NCI-H146 (cell line): ENCODE data around the gene SPTBN4.
A peak's percentile ranks its signal among the peaks of the same experiment; 100 is the strongest.
"Not testable (repeated sequence)": the region's sequence is repeated elsewhere in the genome, so short reads cannot be mapped to it uniquely, and the experiment has no call there.

ENCODE experiments used
- DNase-seq: peaks from one replicate; lab custom pipeline; 2025; lab: John Stamatoyannopoulos, UW

The SPTBN4 gene

GRCh38 chr19:40621283-40621682 is 154.5 kb downstream of the SPTBN4 start:
- DNase-seq = no peak

DNA sequence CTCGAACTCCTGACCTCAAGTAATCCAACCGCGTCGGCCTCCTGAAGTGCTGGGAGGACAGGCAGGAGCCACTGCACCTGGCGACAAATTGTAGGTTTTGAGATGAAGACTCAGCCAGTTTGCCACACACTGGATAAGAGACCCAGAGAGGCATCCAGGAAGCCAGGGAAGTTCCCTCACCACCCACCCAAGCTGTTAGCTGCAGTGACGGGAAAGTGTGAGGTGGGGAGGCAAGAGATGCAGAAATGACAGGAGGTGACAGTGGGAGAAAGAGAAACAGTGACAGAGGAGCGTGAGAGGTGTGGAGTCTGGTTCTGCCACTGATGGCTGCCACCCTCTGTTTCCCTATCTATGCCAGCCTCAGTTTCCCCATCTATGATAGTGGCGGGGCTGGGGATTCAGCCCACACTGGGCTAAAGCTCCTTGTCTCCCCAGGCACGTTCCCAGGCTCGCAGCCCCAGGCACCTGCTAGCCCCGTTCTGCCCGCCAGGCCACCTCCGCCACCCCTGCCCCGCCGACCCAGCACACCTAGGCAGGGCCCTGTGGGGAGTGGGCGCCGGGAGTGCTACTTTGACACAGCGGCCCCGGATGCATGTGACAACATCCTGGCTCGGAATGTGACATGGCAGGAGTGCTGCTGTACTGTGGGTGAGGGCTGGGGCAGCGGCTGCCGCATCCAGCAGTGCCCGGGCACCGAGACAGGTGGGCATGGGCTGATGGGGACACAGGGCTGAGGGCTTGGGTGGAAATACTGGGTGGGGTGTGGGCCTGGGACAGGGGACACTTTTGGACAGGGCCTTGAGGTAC is 155.4 kb downstream of the SPTBN4 start:
- no peak for DNase-seq

- DNase-seq = no peak
Observed at GRCh38 chr19:40622773-40623075, 155.9 kb downstream of the SPTBN4 start.

DNA sequence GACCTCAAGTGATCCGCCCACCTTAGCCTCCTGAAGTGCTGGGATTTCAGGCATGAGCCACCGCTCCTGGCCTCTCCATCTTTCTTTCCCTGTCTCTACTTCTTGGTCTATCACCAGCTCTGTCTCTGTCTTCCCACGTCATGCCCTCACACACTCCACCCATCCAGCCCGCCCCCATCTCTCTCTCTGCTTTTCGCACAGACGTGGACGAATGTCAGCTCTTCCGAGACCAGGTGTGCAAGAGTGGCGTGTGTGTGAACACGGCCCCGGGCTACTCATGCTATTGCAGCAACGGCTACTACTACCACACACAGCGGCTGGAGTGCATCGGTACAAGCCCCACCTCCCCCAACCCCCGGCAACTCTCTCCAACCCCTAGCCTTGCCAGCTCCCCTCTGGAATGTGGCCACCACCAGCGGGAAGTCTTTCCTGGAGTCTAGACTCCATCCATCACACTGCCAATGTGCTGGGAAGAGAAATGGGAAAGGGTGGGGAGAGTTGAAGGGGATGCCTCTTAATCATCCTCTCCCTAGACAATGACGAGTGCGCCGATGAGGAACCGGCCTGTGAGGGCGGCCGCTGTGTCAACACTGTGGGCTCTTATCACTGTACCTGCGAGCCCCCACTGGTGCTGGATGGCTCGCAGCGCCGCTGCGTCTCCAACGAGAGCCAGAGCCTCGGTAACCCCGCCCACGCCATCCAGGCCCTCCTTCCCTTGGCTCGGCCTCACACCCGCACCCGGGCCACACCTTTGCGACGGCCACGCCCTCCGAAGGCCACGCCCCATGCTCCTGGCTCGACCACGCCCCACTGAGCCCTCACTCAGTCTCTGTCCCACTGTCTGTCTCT is 156.8 kb downstream of the SPTBN4 start:
- DNase-seq = peak; percentile 96

DNA sequence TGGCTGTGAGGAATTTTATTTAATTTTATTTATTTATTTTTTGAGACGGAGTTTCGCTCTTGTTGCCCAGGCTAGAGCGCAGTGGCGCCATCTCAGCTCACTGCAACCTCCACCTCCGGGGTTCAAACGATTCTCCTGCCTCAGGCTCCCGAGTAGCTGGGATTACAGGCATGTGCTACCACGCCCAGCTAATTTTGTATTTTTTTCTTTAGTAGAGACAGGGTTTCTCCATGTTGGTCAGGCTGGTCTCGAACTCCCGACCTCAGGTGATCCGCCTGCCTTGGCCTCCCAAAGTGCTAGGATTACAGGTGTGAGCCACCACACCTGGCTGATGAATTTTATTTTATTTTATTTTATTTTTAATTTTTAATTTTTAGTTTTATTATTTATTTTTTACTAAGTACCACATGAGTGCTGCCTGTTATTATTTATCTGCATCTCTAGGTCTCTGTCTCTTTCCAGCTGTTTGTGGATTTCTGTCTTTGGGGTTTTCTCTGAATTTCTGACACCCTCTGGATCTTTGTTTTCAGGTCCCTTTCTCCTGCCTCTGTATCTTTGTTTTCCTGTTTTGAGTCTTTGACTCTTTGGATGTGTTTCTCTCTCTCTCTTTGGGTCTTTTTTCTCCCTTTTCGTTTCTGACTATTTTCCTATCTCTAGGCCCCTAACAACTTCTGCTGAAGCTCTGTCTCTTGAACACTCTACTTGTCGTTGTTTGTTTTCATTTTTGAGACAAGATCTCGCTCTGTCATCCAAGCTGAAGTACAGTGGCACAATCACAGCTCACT is 157.8 kb downstream of the SPTBN4 start:
- not testable (repeated sequence) for DNase-seq

- DNase-seq = no peak
Observed at GRCh38 chr19:40625406-40626120, 158.8 kb downstream of the SPTBN4 start.
